Measurements from ENCODE around the gene KLHL21. TPM values are rescaled to one million over a fixed set of nuclear protein-coding genes. Genes with fewer than 3 reads are reported as not detected.
"Not testable (repeated sequence)": the region's sequence is repeated elsewhere in the genome, so short reads cannot be mapped to it uniquely, and the experiment has no call there.

KLHL21 gene
- total RNA-seq, 1 donor from 2014 or later, result 9.2 TPM

GRCh38 chr1:6601049-6601922, 1.4 kb downstream of the KLHL21 start:
- H3K27ac Mint-ChIP-seq (ENCODE audit: unreplicated experiment), result peak overlapping the region; percentile 88
- peaks cover 22% of the 10 kb centered on the region for H3K4me1 Mint-ChIP-seq (ENCODE audit: low read depth, unreplicated experiment)
- peak overlapping the region; percentile 94 for H3K4me3 Mint-ChIP-seq (ENCODE audit: unreplicated experiment)
- DNase-seq, result no peak
- no peak for TF ChIP-seq CTCF (IDR thresholded peaks at IDR 0.05; ENCODE audit: partially characterized antibody, unreplicated experiment)
- peaks cover 13% of the 10 kb centered on the region for H3K9me3 Mint-ChIP-seq (ENCODE audit: unreplicated experiment)
- H3K36me3 Mint-ChIP-seq (ENCODE audit: unreplicated experiment), result no peaks in the 10 kb centered on the region
- peaks cover 9% of the 10 kb centered on the region for H3K27me3 Mint-ChIP-seq (ENCODE audit: unreplicated experiment)

- H3K27ac Mint-ChIP-seq (ENCODE audit: unreplicated experiment), result peak overlapping the region; percentile 88
- H3K27me3 Mint-ChIP-seq (ENCODE audit: unreplicated experiment), result peaks cover 9% of the 10 kb centered on the region
- peaks cover 22% of the 10 kb centered on the region for H3K4me1 Mint-ChIP-seq (ENCODE audit: low read depth, unreplicated experiment)
- DNase-seq, result no peak
- H3K4me3 Mint-ChIP-seq (ENCODE audit: unreplicated experiment), result peak overlapping the region; percentile 94
- no peak for TF ChIP-seq CTCF (IDR thresholded peaks at IDR 0.05; ENCODE audit: partially characterized antibody, unreplicated experiment)
- peaks cover 13% of the 10 kb centered on the region for H3K9me3 Mint-ChIP-seq (ENCODE audit: unreplicated experiment)
- H3K36me3 Mint-ChIP-seq (ENCODE audit: unreplicated experiment), result no peaks in the 10 kb centered on the region
Observed at GRCh38 chr1:6600410-6601048, 2.1 kb downstream of the KLHL21 start.

GRCh38 chr1:6599991-6600390, 2.7 kb downstream of the KLHL21 start:
- DNase-seq, result not testable (repeated sequence)

GRCh38 chr1:6599141-6599975, 3.3 kb downstream of the KLHL21 start:
- Mint-ChIP-seq H3K27ac (ENCODE audit: unreplicated experiment) (no peak overlapping the region), H3K27me3 (ENCODE audit: unreplicated experiment) (peaks cover 9% of the 10 kb centered on the region), H3K9me3 (ENCODE audit: unreplicated experiment) (peaks cover 13% of the 10 kb centered on the region), H3K4me3 (ENCODE audit: unreplicated experiment) (no peak overlapping the region), H3K36me3 (ENCODE audit: unreplicated experiment) (no peaks in the 10 kb centered on the region), H3K4me1 (ENCODE audit: low read depth, unreplicated experiment) (peaks cover 21% of the 10 kb centered on the region)
- no peak for DNase-seq
- TF ChIP-seq CTCF (IDR thresholded peaks at IDR 0.05; ENCODE audit: partially characterized antibody, unreplicated experiment), result no peak

More at GRCh38 chr1:6599991-6600390, 2.7 kb downstream of the KLHL21 start:
- Mint-ChIP-seq H3K4me1 (ENCODE audit: low read depth, unreplicated experiment) (peaks cover 22% of the 10 kb centered on the region), H3K4me3 (ENCODE audit: unreplicated experiment) (peak overlapping the region; percentile 94), H3K9me3 (ENCODE audit: unreplicated experiment) (peaks cover 13% of the 10 kb centered on the region)
- not testable (repeated sequence) for H3K36me3 Mint-ChIP-seq (ENCODE audit: unreplicated experiment); H3K27me3 Mint-ChIP-seq (ENCODE audit: unreplicated experiment); H3K27ac Mint-ChIP-seq (ENCODE audit: unreplicated experiment)

- peaks cover 13% of the 10 kb centered on the region for H3K4me1 Mint-ChIP-seq (ENCODE audit: low read depth, unreplicated experiment)
- H3K27ac Mint-ChIP-seq (ENCODE audit: unreplicated experiment), result no peak overlapping the region
- DNase-seq, result no peak
- no peak overlapping the region for H3K4me3 Mint-ChIP-seq (ENCODE audit: unreplicated experiment)
- H3K36me3 Mint-ChIP-seq (ENCODE audit: unreplicated experiment), result no peaks in the 10 kb centered on the region
- no peak for TF ChIP-seq CTCF (IDR thresholded peaks at IDR 0.05; ENCODE audit: partially characterized antibody, unreplicated experiment)
- H3K27me3 Mint-ChIP-seq (ENCODE audit: unreplicated experiment), result peaks cover 8% of the 10 kb centered on the region
- H3K9me3 Mint-ChIP-seq (ENCODE audit: unreplicated experiment), result peaks cover 10% of the 10 kb centered on the region
Observed at GRCh38 chr1:6597777-6598131, 4.9 kb downstream of the KLHL21 start.

All from glutamatergic neuron (in vitro differentiated cells).